ENCODE results near the gene PKP2.
A peak's percentile ranks its signal among the peaks of the same experiment; 100 is the strongest.

The PKP2 gene

DNA sequence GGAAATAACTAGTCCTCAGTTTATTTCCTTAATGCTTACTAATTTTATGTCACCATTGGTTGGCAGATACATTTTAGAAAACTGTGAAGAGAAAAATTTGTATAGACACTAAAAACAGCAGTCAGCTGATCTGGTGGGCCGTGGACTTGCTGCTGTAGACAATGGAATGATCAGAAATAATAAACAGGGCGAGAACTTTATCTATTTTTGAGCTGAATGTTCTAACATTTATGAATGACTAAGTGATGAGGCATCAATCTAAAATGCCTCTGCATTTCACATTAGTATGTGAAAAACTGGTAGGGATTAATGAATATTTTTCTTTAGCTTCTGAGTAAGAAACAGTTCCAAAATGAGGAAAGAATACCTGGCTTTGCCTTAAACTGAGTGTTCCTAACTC lies 24.8 kb upstream of the PKP2 start:
- TF ChIP-seq ZNF565 (CRISPR knock-in tag; conservative IDR thresholded peaks at IDR 0.05; ENCODE audit: low read depth): no peak
- no peak for TF ChIP-seq GLIS3 (CRISPR knock-in tag; IDR thresholded peaks at IDR 0.05)
- TF ChIP-seq ZFP30 (CRISPR knock-in tag; IDR thresholded peaks at IDR 0.05): no peak
- TF ChIP-seq PPARA (CRISPR knock-in tag; IDR thresholded peaks at IDR 0.05; ENCODE audit: borderline replicate concordance): no peak
- TF ChIP-seq, protein P1, sequence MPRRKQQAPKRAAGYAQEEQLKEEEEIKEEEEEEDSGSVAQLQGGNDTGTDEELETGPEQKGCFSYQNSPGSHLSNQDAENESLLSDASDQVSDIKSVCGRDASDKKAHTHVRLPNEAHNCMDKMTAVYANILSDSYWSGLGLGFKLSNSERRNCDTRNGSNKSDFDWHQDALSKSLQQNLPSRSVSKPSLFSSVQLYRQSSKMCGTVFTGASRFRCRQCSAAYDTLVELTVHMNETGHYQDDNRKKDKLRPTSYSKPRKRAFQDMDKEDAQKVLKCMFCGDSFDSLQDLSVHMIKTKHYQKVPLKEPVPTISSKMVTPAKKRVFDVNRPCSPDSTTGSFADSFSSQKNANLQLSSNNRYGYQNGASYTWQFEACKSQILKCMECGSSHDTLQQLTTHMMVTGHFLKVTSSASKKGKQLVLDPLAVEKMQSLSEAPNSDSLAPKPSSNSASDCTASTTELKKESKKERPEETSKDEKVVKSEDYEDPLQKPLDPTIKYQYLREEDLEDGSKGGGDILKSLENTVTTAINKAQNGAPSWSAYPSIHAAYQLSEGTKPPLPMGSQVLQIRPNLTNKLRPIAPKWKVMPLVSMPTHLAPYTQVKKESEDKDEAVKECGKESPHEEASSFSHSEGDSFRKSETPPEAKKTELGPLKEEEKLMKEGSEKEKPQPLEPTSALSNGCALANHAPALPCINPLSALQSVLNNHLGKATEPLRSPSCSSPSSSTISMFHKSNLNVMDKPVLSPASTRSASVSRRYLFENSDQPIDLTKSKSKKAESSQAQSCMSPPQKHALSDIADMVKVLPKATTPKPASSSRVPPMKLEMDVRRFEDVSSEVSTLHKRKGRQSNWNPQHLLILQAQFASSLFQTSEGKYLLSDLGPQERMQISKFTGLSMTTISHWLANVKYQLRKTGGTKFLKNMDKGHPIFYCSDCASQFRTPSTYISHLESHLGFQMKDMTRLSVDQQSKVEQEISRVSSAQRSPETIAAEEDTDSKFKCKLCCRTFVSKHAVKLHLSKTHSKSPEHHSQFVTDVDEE (CRISPR knock-in tag; IDR thresholded peaks at IDR 0.05): no peak
- no peak for TF ChIP-seq ZFP3 (CRISPR knock-in tag; IDR thresholded peaks at IDR 0.05)
- no peak for ATAC-seq

DNA sequence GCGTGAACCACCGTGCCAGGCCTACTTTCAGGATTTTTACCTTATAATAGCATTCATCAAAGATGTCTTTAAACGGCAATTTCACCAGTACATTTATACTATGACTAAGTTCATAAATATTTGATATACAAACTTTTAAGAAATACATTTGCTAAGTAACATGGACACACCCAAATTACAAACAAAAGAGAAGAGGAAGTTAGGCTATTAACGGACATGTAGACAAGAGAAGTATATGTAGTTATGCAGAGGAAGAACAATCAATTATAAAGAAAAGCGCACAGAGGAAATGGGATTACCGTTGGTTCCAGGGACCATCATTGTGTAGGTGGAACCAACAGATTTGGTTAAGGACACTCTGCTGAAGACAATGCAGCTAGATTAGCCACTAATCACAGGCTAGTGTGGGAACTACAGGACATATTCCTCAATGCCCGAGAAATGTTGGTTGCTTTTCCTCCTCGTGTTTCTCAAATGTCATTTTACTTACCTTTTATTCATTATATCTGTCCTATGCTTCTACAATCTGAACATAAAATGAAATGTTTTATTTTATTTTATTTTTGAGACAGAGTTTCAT lies 24.0 kb upstream of the PKP2 start:
- ATAC-seq: no peak
- TF ChIP-seq, protein P2, sequence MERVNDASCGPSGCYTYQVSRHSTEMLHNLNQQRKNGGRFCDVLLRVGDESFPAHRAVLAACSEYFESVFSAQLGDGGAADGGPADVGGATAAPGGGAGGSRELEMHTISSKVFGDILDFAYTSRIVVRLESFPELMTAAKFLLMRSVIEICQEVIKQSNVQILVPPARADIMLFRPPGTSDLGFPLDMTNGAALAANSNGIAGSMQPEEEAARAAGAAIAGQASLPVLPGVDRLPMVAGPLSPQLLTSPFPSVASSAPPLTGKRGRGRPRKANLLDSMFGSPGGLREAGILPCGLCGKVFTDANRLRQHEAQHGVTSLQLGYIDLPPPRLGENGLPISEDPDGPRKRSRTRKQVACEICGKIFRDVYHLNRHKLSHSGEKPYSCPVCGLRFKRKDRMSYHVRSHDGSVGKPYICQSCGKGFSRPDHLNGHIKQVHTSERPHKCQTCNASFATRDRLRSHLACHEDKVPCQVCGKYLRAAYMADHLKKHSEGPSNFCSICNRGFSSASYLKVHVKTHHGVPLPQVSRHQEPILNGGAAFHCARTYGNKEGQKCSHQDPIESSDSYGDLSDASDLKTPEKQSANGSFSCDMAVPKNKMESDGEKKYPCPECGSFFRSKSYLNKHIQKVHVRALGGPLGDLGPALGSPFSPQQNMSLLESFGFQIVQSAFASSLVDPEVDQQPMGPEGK (CRISPR knock-in tag; IDR thresholded peaks at IDR 0.05; ENCODE audit: borderline replicate concordance): no peak
- TF ChIP-seq RARB (CRISPR knock-in tag; IDR thresholded peaks at IDR 0.05): no peak

DNA sequence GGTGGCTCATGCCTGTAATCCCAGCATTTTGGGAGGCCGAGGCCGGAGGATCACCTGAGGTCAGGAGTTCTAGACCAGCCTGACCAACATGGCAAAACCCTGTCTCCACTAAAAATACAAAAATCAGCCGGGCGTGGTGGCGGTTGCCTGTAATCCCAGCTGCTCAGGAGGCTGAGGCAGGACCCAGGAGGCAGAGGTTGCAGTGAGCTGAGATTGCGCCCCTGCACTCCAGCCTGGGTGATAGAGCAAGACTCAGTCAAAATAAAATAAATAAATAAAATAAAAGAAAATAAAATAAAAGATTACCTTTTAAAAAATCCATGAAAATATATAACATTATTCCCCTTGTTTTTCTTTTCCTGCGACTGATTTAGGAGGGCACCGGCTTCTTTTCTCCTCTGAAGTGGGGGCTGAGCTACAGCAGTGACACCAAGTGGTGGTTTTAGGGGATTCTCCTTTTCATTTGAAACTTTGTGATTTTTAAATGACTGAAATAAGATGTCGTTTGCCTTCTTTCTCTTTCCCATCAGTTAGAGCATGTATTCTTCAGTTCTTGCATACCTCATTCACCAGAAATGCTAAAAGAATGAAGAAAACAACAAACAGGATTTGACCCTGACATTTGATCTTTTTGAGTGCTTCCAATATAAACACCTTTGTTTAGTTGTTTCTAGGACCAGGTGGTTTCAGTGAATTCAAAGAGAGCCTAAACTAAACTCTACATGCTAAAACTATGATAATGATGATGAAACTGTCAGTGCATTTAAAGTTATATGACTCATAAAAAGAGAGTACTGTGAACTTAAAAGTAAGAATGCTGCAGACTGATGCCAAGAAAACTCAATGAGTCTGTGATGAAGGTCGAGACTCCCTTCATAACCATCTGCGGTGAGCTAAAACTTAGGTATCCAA lies 22.6 kb upstream of the PKP2 start:
- ATAC-seq: peak; percentile 58; the same call in 2 of the 3 replicates

DNA sequence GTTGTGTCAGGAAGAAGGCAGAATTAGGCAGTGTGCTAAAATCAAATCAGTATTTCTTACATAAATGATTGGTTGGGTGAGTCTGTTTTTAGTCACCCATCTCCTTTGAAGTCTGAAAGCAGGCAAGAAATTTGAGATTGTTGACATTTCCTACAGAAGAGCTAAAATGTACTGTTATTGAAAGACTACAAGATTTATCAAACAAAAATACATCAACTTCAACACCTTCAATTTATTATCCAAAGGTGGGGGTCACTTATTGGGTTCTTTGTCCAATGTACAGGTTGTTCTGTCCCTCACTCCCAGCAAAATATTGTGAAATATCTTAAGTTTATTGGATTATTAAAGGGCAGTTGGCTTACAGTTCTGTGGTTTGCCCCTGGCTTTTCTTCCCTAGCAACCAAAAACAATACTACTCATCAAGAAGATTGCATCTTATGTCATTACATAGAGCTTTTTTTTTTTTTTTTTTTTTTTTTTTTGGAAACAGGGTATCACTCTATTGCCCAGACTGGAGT lies 20.6 kb upstream of the PKP2 start:
- ATAC-seq: no peak
- TF ChIP-seq TCF4 (CRISPR knock-in tag; IDR thresholded peaks at IDR 0.05; ENCODE audit: borderline replicate concordance) (no peak), ISL1 (CRISPR knock-in tag; IDR thresholded peaks at IDR 0.05) (0 out of 2 replicates have a peak, but pooled peaks have one; percentile 35), ZC3H10 (CRISPR knock-in tag; IDR thresholded peaks at IDR 0.05) (no peak)

More for the DNA sequence above, 22.6 kb upstream of the PKP2 start:
- TF ChIP-seq ZNF70 (CRISPR knock-in tag; IDR thresholded peaks at IDR 0.05): no peak

DNA sequence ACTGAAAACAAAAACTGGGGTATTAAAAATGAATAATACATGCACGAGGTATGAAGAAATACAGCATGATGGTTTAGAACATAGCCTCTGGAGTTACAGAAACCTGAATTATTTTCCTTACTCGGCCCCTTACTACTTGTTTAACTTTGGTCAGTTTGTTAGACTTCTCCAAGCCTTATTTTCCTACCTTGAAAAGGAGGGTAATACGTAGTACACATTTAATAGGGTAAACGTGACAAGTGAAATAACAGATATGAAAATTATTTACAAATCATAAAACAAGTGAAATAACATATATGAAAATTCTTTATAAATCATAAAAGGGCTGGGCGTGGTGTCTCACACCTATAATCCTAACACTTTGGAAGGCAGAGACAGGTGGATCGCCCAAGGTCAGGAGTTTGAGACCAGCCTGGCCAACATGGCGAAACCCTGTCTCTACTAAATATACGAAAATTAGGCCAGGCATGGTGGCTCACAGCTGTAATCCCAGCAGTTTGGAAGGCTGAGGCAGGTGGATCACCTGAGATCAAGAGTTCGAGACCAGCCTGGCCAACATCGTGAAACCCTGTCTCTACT lies 11.4 kb upstream of the PKP2 start:
- TF ChIP-seq ZC3H10 (CRISPR knock-in tag; IDR thresholded peaks at IDR 0.05): no peak
- no peak for TF ChIP-seq OSR1 (CRISPR knock-in tag; IDR thresholded peaks at IDR 0.05)
- no peak for TF ChIP-seq ZNF8 (CRISPR knock-in tag; IDR thresholded peaks at IDR 0.05)
- TF ChIP-seq, protein P3, sequence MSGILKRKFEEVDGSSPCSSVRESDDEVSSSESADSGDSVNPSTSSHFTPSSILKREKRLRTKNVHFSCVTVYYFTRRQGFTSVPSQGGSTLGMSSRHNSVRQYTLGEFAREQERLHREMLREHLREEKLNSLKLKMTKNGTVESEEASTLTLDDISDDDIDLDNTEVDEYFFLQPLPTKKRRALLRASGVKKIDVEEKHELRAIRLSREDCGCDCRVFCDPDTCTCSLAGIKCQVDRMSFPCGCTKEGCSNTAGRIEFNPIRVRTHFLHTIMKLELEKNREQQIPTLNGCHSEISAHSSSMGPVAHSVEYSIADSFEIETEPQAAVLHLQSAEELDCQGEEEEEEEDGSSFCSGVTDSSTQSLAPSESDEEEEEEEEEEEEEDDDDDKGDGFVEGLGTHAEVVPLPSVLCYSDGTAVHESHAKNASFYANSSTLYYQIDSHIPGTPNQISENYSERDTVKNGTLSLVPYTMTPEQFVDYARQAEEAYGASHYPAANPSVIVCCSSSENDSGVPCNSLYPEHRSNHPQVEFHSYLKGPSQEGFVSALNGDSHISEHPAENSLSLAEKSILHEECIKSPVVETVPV (CRISPR knock-in tag; IDR thresholded peaks at IDR 0.05): no peak
- no peak for TF ChIP-seq GLIS3 (CRISPR knock-in tag; IDR thresholded peaks at IDR 0.05)
- TF ChIP-seq PPARA (CRISPR knock-in tag; IDR thresholded peaks at IDR 0.05; ENCODE audit: borderline replicate concordance): no peak
- no peak for TF ChIP-seq TOX (CRISPR knock-in tag; IDR thresholded peaks at IDR 0.05; ENCODE audit: borderline replicate concordance)
- TF ChIP-seq BACH2 (CRISPR knock-in tag; IDR thresholded peaks at IDR 0.05; ENCODE audit: borderline replicate concordance): no peak
- TF ChIP-seq ARNTL (CRISPR knock-in tag; IDR thresholded peaks at IDR 0.05; ENCODE audit: borderline replicate concordance, low read depth): no peak
- no peak for TF ChIP-seq SNAI2 (CRISPR knock-in tag; IDR thresholded peaks at IDR 0.05)
- TF ChIP-seq, protein P1 (CRISPR knock-in tag; IDR thresholded peaks at IDR 0.05): no peak
- TF ChIP-seq ZFP3 (CRISPR knock-in tag; IDR thresholded peaks at IDR 0.05): no peak
- TF ChIP-seq ESRRG (CRISPR knock-in tag; IDR thresholded peaks at IDR 0.05): no peak
- no peak for TF ChIP-seq ZNF565 (CRISPR knock-in tag; conservative IDR thresholded peaks at IDR 0.05; ENCODE audit: low read depth)
- TF ChIP-seq RARB (CRISPR knock-in tag; IDR thresholded peaks at IDR 0.05): no peak
- TF ChIP-seq TCF4 (CRISPR knock-in tag; IDR thresholded peaks at IDR 0.05; ENCODE audit: borderline replicate concordance): no peak
- TF ChIP-seq ZNF70 (CRISPR knock-in tag; IDR thresholded peaks at IDR 0.05): no peak
- TF ChIP-seq ISL1 (CRISPR knock-in tag; IDR thresholded peaks at IDR 0.05): no peak
- no peak for TF ChIP-seq ZFP30 (CRISPR knock-in tag; IDR thresholded peaks at IDR 0.05)
- ATAC-seq: no peak
